Breast epithelium (tissue), 4 donors: Measurements from ENCODE around the gene NSRP1. TPM values are rescaled to one million over a fixed set of nuclear protein-coding genes. Genes with fewer than 3 reads are reported as not detected.

Experiments
- DNase-seq, 2 donors: peaks; one replicate each; pipeline ENCODE4 v3.0.0-alpha.2; 2019; ENCODE audit warnings: low spot score in 2 of 2
- H3K27ac ChIP-seq, 2 donors: fragments of 200-600 bp; sonication (generic) in 1 of 2; one replicate each; pipeline ENCODE4 v1.5.1; 2016 to 2019; ENCODE audit warnings: mild to moderate bottlenecking in 1 of 2
- H3K27me3 ChIP-seq, 2 donors: fragments of 200-600 bp; sonication (generic) in 1 of 2; one replicate each; pipeline versions ENCODE4 v1.5.1 to v1.6.0; 2017 to 2019; ENCODE audit warnings: control low read depth in 1 of 2, mild to moderate bottlenecking in 1 of 2
- H3K36me3 ChIP-seq: fragments of 200-600 bp; one replicate; pipeline ENCODE4 v1.5.1; 2019
- H3K4me1 ChIP-seq, 2 donors: fragments of 200-600 bp; sonication (generic); one replicate each; pipeline ENCODE4 v1.5.1; 2016 to 2019; ENCODE audit warnings: control low read depth in 1 of 2
- H3K4me3 ChIP-seq, 3 donors: fragments of 200-600 bp; sonication (generic); 1 replicate in 2 of 3; 2 replicates in 1 of 3; pipeline ENCODE4 v1.5.1; 2016 to 2019; ENCODE audit warnings: mild to moderate bottlenecking in 3 of 3, moderate library complexity in 2 of 3
- H3K9me3 ChIP-seq, 2 donors: fragments of 200-600 bp; sonication (generic) in 1 of 2; one replicate each; pipeline ENCODE4 v1.5.1; 2016 to 2019; ENCODE audit warnings: control low read depth in 1 of 2
- CTCF ChIP-seq, 3 donors: fragments of 450-650 bp; IDR thresholded peaks; one replicate each; pipeline ENCODE4 v1.5.1; 2016 to 2017; ENCODE audit warnings: antibody characterized with exemption in 3 of 3, mild to moderate bottlenecking in 3 of 3, moderate library complexity in 3 of 3
- POLR2A ChIP-seq: fragments of 450-650 bp; IDR thresholded peaks from one replicate; pipeline ENCODE4 v1.6.1; 2016; ENCODE audit warnings: antibody characterized with exemption, mild to moderate bottlenecking, moderate library complexity
- POLR2AphosphoS5 ChIP-seq, 3 donors: sonication (generic); formaldehyde crosslinking; IDR thresholded peaks; one replicate each; pipeline ENCODE4 v1.6.1; 2017; ENCODE audit warnings: antibody characterized with exemption in 3 of 3
- intact Hi-C: fragments of 100-400 bp; cut with DNase I; formaldehyde crosslinking; loops from one replicate; pipeline ENCODE4 v1.15.1; 2023; ENCODE audit warnings: low total_unique reads
- total RNA-seq, 3 donors: library from RNA; depleted of rRNA; stranded (reverse); fragments of >200 nt; gene quantifications; one replicate each; pipeline ENCODE4 v1.1.0, GENCODE V29; 2016

Gene NSRP1
- total RNA-seq, 3 donors from 2014 or later, result 26.6 to 37.0 (median 29.4) TPM

- no peaks in the 10 kb centered on the region for H3K36me3 ChIP-seq
- no peaks in the 10 kb centered on the region for H3K9me3 ChIP-seq
- H3K4me1 ChIP-seq, result no peaks in the 10 kb centered on the region
- no peak overlapping the region for H3K4me3 ChIP-seq
- TF ChIP-seq CTCF (IDR thresholded peaks at IDR 0.05) (no peak), POLR2AphosphoS5 (IDR thresholded peaks at IDR 0.05) (no peak), POLR2A (no peak)
- no peaks in the 10 kb centered on the region for H3K27me3 ChIP-seq
- intact Hi-C loops, result no loop called here
- no peak for DNase-seq
- H3K27ac ChIP-seq, result no peak overlapping the region
Measured at GRCh38 chr17:30210901-30211300, 94.3 kb downstream of the NSRP1 start.

- Histone ChIP-seq H3K27me3 (no peaks in the 10 kb centered on the region), H3K4me1 (no peaks in the 10 kb centered on the region), H3K27ac (no peak overlapping the region), H3K4me3 (no peak overlapping the region), H3K36me3 (no peaks in the 10 kb centered on the region), H3K9me3 (no peaks in the 10 kb centered on the region)
- intact Hi-C loops, result no loop called here
- DNase-seq, result no peak
- TF ChIP-seq CTCF (IDR thresholded peaks at IDR 0.05), result no peak
- TF ChIP-seq POLR2A, result no peak
- TF ChIP-seq POLR2AphosphoS5 (IDR thresholded peaks at IDR 0.05), result no peak
Measured at GRCh38 chr17:30211371-30211770, 94.8 kb downstream of the NSRP1 start.

- Histone ChIP-seq H3K4me1 (no peaks in the 10 kb centered on the region), H3K4me3 (no peak overlapping the region), H3K27me3 (no peaks in the 10 kb centered on the region), H3K27ac (no peak overlapping the region), H3K9me3 (no peaks in the 10 kb centered on the region), H3K36me3 (no peaks in the 10 kb centered on the region)
- TF ChIP-seq POLR2AphosphoS5 (IDR thresholded peaks at IDR 0.05) (no peak), POLR2A (no peak), CTCF (IDR thresholded peaks at IDR 0.05) (no peak)
- no peak for DNase-seq
- intact Hi-C loops, result no loop called here
Measured at GRCh38 chr17:30212750-30213149, 96.1 kb downstream of the NSRP1 start.

- Histone ChIP-seq H3K27me3 (no peaks in the 10 kb centered on the region), H3K9me3 (no peaks in the 10 kb centered on the region), H3K36me3 (no peaks in the 10 kb centered on the region), H3K4me1 (no peaks in the 10 kb centered on the region), H3K4me3 (no peak overlapping the region), H3K27ac (no peak overlapping the region)
- no peak for TF ChIP-seq CTCF (IDR thresholded peaks at IDR 0.05)
- no peak for TF ChIP-seq POLR2AphosphoS5 (IDR thresholded peaks at IDR 0.05)
- TF ChIP-seq POLR2A, result no peak
- intact Hi-C loops, result loop anchor here (5.0 kb wide), 1 partner anchor 1320 kb away; no protein-coding TSS in a partner anchor
- DNase-seq, result no peak
Measured at GRCh38 chr17:30217054-30217453, 100.4 kb downstream of the NSRP1 start.

GRCh38 chr17:30217746-30218245 is 101.2 kb downstream of the NSRP1 start:
- Histone ChIP-seq H3K27me3 (no peaks in the 10 kb centered on the region), H3K4me1 (no peaks in the 10 kb centered on the region), H3K9me3 (no peaks in the 10 kb centered on the region), H3K27ac (no peak overlapping the region), H3K36me3 (no peaks in the 10 kb centered on the region), H3K4me3 (no peak overlapping the region)
- intact Hi-C loops, result loop anchor here (5.0 kb wide), 1 partner anchor 1320 kb away; no protein-coding TSS in a partner anchor
- no peak for DNase-seq
- no peak for TF ChIP-seq POLR2A
- no peak for TF ChIP-seq POLR2AphosphoS5 (IDR thresholded peaks at IDR 0.05)
- TF ChIP-seq CTCF (IDR thresholded peaks at IDR 0.05), result no peak
